ENCODE measurements around the gene MS4A10. TPM values are rescaled to one million over a fixed set of nuclear protein-coding genes. Genes with fewer than 3 reads are reported as not detected.
"Not testable (repeated sequence)": the region's sequence is repeated elsewhere in the genome, so short reads cannot be mapped to it uniquely, and the experiment has no call there.

The MS4A10 gene
- total RNA-seq, 1 donor from 2014 or later, result not detected

- no peak for TF ChIP-seq CTCF (IDR thresholded peaks at IDR 0.05; ENCODE audit: partially characterized antibody, unreplicated experiment)
- peaks cover 10% of the 10 kb centered on the region for H3K36me3 Mint-ChIP-seq (ENCODE audit: unreplicated experiment)
- H3K9me3 Mint-ChIP-seq (ENCODE audit: unreplicated experiment), result peaks cover 11% of the 10 kb centered on the region
- no peak overlapping the region for H3K4me3 Mint-ChIP-seq (ENCODE audit: unreplicated experiment)
- peaks cover 6% of the 10 kb centered on the region for H3K27me3 Mint-ChIP-seq (ENCODE audit: unreplicated experiment)
- H3K4me1 Mint-ChIP-seq (ENCODE audit: low read depth, unreplicated experiment), result no peaks in the 10 kb centered on the region
- H3K27ac Mint-ChIP-seq (ENCODE audit: unreplicated experiment), result no peak overlapping the region
- no peak for DNase-seq
These were observed 32.9 kb downstream of the MS4A10 start for GRCh38 chr11:60818057-60818456.

DNA sequence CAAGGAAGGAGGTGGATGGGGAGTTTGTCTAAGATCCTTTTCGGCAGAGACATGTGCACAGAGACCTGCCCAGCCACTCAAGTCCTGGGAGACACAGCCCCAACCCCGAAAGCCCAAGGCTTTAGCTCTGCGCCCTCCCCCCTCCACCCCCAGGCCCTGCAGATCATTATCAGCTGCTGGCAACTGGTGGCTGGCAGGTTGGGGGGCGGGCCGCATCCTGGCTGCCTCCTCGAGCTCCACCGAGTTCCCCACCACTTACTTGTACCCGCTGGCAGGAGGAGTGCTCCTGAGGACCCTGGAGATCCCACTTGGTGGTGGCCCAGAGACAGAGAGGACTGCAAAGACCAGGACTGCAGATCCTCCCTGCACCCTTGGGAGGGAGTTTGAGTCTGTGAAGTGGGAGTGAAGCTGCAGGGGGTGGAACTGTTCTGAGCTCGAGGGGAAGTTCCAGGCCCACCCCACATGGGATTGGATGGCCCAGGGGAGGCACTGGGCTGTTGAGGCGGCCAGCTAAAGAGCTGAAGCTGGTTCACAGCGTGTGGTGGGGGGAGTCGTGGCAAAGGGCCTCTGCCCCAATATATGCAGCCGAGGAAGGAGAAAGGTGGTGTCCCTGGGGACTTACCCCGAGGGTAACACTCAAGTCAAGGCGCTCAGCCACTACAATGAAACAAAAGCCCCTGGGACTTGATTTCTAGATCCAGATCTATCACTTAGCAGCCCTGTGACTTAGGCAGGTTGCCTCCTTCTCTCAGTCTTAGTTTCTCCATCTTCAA is 36.9 kb downstream of the MS4A10 start:
- H3K27me3 Mint-ChIP-seq (ENCODE audit: unreplicated experiment), result peaks cover 10% of the 10 kb centered on the region
- H3K4me1 Mint-ChIP-seq (ENCODE audit: low read depth, unreplicated experiment), result no peaks in the 10 kb centered on the region
- TF ChIP-seq CTCF (IDR thresholded peaks at IDR 0.05; ENCODE audit: partially characterized antibody, unreplicated experiment), result no peak
- no peak overlapping the region for H3K27ac Mint-ChIP-seq (ENCODE audit: unreplicated experiment)
- H3K4me3 Mint-ChIP-seq (ENCODE audit: unreplicated experiment), result no peak overlapping the region
- peaks cover 2% of the 10 kb centered on the region for H3K9me3 Mint-ChIP-seq (ENCODE audit: unreplicated experiment)
- no peak for DNase-seq
- H3K36me3 Mint-ChIP-seq (ENCODE audit: unreplicated experiment), result peaks cover 3% of the 10 kb centered on the region

DNA sequence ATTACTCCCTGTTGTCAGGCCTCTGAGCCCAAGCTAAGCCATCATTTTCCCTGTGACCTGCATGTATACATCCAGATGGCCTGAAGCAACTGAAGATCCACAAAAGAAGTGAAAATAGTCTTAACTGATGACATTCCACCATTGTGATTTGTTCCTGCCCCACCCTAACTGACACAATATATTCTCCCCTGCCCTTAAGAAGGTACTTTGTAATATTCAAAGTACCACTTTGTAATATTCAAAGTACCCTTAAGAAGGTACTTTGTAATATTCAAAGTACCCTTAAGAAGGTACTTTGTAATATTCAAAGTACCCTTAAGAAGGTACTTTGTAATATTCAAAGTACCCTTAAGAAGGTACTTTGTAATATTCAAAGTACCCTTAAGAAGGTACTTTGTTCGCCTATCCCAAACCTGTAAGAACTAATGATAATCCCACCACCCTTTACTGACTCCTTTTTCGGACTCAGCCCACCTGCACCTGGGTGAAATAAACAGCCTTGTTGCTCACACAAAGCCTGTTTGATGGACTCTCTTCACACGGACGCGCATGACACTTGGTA is 38.7 kb downstream of the MS4A10 start:
- not testable (repeated sequence) for H3K4me1 Mint-ChIP-seq (ENCODE audit: low read depth, unreplicated experiment); H3K4me3 Mint-ChIP-seq (ENCODE audit: unreplicated experiment); H3K36me3 Mint-ChIP-seq (ENCODE audit: unreplicated experiment); DNase-seq; H3K9me3 Mint-ChIP-seq (ENCODE audit: unreplicated experiment); H3K27ac Mint-ChIP-seq (ENCODE audit: unreplicated experiment)
- peaks cover 15% of the 10 kb centered on the region for H3K27me3 Mint-ChIP-seq (ENCODE audit: unreplicated experiment)

GRCh38 chr11:60825118-60825517 is 40.0 kb downstream of the MS4A10 start:
- TF ChIP-seq CTCF (IDR thresholded peaks at IDR 0.05; ENCODE audit: partially characterized antibody, unreplicated experiment), result no peak

DNA sequence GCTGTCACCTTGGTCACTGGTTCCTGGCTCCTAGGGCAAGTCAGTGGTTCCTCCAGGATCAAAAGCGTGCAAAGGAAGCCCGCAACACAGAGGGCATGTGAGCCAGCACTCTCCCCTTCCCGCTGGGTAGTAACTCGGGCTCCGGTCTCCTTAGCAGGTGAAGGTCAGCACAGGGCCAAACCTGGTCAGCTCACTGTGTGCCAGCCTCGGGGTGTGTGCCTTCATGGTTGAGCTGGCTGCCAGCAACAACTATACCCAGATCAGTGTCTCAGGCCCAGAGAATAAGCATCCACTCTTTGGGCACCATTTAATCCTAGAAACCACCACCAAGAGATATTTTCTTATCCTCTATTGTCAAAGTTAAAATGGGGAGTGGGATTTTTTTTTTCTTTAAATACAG is 40.7 kb downstream of the MS4A10 start:
- Mint-ChIP-seq H3K4me1 (ENCODE audit: low read depth, unreplicated experiment) (peaks cover 3% of the 10 kb centered on the region), H3K36me3 (ENCODE audit: unreplicated experiment) (no peaks in the 10 kb centered on the region), H3K4me3 (ENCODE audit: unreplicated experiment) (no peak overlapping the region), H3K9me3 (ENCODE audit: unreplicated experiment) (peaks cover 2% of the 10 kb centered on the region), H3K27me3 (ENCODE audit: unreplicated experiment) (peaks cover 14% of the 10 kb centered on the region), H3K27ac (ENCODE audit: unreplicated experiment) (no peak overlapping the region)
- no peak for TF ChIP-seq CTCF (IDR thresholded peaks at IDR 0.05; ENCODE audit: partially characterized antibody, unreplicated experiment)
- DNase-seq, result no peak

More at GRCh38 chr11:60825118-60825517, 40.0 kb downstream of the MS4A10 start:
- Mint-ChIP-seq H3K27ac (ENCODE audit: unreplicated experiment) (no peak overlapping the region), H3K4me1 (ENCODE audit: low read depth, unreplicated experiment) (peaks cover 3% of the 10 kb centered on the region), H3K4me3 (ENCODE audit: unreplicated experiment) (no peak overlapping the region), H3K27me3 (ENCODE audit: unreplicated experiment) (peaks cover 16% of the 10 kb centered on the region), H3K9me3 (ENCODE audit: unreplicated experiment) (peaks cover 2% of the 10 kb centered on the region), H3K36me3 (ENCODE audit: unreplicated experiment) (no peaks in the 10 kb centered on the region)
- no peak for DNase-seq
